NCI-H1092 (cell line): ENCODE results near the gene C19orf25.
"Not testable (repeated sequence)": the region's sequence is repeated elsewhere in the genome, so short reads cannot be mapped to it uniquely, and the experiment has no call there.

Experiments
- DNase-seq: peaks from one replicate; lab custom pipeline; 2025; lab: John Stamatoyannopoulos, UW

C19orf25 gene

DNA sequence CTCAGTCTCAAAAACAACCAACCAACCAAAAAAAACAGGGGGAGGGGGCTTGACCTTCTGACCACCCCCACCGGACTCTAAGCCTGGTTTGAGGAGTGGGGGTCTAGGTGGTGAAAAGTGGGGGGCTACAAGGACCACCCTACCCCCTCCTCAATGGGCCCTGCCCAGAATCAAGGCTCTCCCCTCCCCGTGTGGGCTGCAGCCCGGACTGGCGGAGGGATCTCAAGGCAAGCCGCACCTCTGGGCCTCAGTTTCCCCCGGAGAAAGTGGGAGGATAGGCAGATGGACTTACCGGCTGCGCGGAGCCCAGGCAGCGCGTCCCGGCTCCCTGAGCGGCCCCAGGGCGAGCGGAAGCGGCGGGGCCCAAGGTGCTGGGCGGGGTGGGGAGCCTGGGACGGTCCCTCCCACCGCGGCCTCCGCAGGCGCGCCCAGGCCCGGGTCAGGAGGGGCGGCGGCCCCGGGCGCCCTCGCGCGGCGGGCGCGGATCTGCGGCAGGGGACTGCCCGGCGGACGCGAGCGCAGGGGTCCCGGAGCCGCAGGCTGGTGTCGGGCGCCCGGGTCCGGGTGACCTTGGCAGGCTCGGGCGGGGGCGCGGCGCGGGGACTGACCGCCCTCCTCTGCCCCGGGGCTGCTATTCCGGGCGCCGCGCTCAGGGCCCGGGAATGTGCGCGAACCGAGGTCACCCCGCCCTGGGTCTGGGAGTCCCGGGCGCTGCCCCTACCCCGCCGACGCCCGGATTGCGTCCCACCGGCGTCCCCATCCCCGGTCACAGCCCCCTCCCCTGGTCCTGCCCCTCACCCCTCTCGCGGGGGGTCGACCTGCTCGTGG lies 33.9 kb upstream of the C19orf25 start, which contains the start of gene ADAMTSL5:
Gene ADAMTSL5, minus strand, starts transcription at position 349 of the 828 bp plus-strand sequence. CDS start 2,076 bp downstream, outside the sequence.
- DNase-seq = no peak

DNA sequence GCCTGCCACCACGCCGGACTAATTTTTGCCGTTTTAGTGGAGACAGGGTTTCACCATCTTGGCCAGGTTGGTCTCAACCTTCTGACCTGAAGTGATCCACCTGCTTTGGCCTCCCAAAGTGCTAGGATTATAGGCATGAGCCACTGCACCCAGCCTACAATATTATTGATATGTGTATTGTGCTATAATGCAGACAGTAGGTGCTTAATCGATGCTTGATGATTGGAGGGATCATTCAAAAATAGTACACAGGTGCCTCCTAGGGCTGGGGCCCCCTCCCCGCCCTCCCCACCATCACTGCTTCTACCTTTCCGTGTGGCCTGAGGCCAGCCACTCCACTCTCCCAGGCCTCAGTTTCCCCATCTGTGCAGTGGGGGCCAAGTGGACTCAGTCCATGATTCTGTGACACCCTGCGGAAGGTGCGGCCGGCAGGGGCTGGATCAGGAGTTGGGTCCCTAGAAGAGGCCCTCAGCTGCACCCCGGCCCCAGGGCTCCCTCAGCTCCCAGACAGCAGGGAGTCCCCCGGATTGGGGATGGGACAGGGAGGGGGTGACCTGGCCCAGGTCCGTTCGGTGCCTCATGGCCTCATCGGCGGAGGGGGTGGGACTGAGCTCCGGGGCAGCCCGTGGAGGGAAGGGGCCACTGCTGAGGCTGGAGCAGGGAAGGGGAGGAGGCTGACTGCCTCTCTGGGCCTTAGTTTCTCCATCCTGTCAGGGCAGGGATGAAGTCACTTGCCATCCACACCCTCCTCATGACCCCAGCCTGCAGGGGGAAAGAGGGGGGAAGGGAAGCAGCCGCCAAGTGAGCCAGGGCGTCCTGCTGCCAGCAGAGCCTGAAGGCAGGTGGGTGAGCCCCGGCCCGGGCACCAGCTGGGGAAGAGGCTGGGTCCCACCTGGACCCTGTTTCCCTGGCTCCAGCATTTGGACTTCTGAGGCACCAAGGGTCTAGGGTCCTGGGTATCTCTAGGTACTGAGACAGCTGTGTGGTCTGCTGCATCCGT lies 32.6 kb upstream of the C19orf25 start:
- no peak for DNase-seq

DNA sequence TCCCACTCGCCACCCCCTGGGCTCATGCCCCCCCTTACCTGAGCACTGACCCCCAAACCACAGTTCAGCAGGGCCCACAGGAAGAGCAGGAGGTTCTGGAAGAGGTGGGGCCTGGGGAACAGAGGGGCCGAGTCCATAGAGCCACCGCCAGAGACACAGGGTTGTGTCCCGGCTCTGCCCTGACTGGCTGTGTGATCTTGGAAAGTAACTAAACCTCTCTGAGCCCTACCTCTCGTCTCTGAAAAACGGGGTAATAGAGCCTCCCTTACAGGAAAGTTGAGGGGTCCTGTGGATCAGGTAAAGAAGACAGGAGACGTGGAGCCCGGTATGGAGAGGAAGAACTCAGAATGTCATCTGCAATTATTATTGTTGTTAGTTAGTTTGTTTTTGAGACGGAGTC lies 31.8 kb upstream of the C19orf25 start:
- no peak for DNase-seq

DNA sequence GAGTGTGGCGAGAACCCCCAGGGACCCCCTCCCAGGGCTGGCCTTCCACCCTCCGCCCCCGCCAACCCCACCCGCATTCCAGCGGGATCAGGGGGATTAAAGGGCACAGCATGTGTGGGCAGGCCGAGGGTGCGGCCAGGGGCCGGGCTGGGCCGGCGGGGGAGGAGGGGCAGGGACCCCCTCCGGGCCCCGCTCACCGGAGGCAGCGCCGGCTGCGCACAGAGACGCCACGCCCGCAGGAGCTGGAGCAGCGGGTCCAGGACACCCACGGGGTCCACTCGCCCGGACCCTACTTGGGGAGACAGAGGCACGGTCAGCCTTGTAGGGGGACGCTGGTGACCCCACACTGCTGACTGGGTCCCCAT lies 31.4 kb upstream of the C19orf25 start:
- no peak for DNase-seq

DNA sequence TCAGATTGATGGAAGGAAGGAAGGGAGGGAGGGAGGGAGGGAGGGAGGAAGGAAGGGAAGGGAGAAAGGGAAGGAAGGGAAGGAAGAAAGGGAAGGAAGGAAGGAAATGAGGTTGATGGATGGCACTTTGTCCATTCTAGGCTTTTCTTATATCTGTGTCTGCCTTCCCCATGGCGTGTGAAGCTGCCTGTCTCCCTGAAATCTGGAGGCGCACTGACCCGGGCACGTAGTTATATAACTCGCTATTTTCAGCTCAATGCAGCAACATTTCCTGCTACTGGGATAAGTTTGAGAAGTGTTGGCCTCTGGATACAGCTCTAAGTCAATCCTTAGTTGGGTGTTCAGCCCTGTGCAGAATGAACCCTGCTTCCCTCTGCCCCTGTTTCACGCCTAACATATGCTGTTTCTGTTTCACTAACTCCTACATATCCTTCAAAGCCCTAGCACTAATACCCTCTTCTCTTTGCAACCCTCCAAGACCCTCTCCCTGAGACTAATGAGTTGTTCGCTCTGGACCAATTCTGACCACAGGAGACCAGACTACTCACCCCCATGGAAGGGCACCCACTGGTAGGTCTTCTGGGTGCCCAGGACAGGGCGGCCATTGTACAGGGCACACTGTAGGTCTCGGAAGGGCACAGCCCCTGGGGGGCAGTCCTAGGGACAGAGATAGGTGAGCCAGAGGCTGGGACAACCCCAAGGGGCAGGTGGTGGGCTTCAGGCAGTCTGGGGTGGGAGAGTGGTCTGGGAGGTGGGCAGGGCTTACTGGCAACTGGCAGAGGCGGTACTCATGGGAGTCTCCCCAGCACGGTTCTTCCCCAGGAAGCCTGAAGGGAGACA lies 30.8 kb upstream of the C19orf25 start:
- no peak for DNase-seq

DNA sequence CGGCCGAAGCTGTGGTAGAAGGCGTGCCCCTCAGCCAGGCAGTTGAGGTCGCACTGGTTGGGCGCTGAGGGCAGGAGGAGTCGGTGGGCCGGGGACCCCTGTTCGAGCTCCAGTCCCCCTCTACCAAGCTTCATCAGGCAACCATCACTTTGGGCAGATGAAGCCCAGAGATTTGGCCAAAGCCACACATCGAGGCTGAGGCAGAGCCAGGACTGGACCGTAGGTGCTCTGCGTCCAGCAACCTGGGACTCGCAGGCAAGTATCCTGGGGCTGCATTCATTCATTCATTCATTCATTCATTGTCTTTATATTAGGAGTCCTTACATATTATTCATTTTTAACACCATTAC lies 29.5 kb upstream of the C19orf25 start:
- no peak for DNase-seq

- DNase-seq = peak; percentile 93
These were observed 28.9 kb upstream of the C19orf25 start for GRCh38 chr19:1507763-1508506.

DNA sequence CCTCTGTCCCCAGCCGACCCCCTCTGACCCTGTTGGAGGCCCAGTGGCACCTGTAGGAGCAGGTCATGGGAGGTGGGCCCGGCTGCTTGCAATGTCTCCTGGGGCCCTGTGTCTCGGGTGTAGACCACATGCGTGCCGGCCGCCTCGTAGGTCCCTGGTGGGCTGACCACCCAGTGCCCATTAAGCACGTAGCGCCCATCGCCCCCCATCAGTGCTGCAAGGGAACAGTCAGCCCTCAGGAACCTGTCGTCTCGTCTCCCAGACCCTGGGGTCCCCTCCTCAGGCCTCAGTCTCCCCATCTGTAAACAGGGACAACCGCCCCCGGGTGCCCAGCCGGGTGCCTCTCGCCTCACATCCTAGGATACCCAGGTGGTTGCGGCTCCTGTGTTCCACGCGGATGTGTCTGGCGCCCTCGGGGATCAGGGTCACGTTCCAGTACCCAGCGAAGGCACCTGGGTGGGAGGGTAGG lies 28.2 kb upstream of the C19orf25 start:
- DNase-seq = no peak

GRCh38 chr19:1505991-1506881 lies 27.2 kb upstream of the C19orf25 start:
- DNase-seq = no peak

GRCh38 chr19:1505012-1505411 lies 26.0 kb upstream of the C19orf25 start:
- no peak for DNase-seq

DNA sequence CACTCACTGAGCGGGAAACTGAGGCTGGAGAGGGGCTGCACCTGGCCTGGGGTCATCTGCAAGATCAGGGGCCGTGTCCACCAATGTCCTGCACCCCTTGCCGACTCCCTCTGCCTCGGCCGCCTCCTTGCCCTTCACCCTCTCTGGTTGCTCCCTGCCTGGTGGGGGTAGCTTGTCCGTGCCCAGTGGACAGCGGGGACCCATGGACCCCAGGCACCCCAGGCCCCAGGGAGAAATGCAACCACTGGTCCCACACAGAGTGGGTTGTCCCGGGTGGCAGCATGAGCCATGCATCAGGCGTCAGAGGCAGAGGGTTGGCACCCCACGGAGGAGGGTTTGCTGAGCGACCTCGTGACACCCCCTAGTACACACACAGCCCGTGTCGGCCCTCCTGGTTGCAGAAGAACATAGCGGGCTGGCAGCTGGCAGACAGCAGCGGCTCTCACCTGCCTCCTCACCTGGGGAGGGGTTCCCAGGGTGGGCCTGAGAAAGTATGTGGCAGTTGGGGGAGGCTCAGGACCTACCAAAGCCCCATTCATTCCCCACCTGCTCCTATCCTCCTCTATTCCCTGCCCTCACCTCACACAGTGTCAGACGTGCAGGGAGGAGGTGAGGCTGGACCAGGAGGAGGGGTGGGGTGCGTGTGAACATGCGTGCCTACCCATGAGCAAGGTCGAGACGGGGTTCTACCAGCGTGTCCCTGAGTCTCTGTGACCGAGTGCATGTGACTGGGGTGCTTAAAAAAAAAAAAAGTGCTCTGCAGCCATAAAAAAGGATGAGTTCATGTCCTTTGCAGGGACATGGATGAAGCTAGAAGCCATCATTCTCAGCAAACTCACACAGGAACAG lies 25.1 kb upstream of the C19orf25 start:
- no peak for DNase-seq

GRCh38 chr19:1503089-1503924 lies 24.3 kb upstream of the C19orf25 start:
- no peak for DNase-seq

GRCh38 chr19:1502433-1503088 lies 23.5 kb upstream of the C19orf25 start:
- DNase-seq = no peak

DNA sequence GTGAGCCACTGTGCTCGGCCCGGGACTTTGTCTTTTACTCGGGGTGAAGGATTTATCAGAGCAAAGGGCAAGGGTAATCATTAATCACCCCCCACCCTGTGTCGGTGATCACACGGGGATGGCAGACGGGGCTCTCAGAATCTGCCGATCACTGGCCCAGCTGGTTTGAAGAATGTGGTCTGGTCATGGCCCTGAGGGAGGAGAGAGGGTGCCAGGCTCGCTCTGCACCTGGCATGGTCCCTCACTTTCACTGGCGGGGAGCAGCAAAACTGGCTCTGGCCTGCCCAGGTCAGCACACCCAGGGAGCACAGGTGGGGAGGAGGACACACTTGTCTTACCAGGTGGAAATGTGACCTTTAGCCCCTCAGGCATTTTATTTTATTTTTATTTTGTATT lies 22.2 kb upstream of the C19orf25 start:
- DNase-seq = no peak

DNA sequence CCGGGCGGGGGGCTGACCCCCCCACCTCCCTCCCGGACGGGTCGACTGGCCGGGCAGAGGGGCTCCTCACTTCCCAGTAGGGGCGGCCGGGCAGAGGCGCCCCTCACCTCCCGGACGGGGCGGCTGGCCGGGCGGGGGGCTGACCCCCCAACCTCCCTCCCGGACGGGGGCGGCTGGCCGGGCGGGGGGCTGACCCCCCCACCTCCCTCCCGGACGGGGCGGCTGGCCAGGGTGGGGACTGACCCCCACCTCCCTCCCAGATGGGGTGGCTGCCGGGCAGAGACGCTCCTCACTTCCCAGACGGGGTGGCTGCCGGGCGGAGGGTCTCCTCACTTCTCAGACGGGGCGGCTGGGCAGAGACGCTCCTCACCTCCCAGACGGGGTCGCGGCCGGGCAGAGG lies 20.2 kb upstream of the C19orf25 start:
- DNase-seq = not testable (repeated sequence)

- no peak for DNase-seq
These were observed 18.7 kb upstream of the C19orf25 start for GRCh38 chr19:1497578-1498235.
